ENCODE measurements around the gene CAST.

DNA sequence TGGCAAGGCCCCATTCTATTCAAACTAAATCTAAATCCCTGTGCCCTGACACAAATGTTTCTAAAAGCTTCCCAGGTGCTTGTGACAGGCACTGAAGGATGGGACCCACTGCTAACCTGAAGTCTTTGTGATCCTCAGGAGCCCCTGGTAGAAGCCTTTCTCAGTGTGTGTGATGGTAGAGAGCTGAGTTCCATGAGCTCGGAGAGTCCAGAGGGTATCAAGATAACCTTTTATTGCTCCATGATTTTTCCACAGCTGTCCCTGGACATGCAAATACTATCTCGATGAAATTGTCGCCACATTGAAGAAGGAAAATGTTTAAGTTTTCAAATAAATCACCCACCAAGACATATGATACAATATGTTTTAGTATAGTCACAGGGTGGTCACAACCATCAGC lies 7.7 kb downstream of the CAST start:
- TF ChIP-seq, protein P1, sequence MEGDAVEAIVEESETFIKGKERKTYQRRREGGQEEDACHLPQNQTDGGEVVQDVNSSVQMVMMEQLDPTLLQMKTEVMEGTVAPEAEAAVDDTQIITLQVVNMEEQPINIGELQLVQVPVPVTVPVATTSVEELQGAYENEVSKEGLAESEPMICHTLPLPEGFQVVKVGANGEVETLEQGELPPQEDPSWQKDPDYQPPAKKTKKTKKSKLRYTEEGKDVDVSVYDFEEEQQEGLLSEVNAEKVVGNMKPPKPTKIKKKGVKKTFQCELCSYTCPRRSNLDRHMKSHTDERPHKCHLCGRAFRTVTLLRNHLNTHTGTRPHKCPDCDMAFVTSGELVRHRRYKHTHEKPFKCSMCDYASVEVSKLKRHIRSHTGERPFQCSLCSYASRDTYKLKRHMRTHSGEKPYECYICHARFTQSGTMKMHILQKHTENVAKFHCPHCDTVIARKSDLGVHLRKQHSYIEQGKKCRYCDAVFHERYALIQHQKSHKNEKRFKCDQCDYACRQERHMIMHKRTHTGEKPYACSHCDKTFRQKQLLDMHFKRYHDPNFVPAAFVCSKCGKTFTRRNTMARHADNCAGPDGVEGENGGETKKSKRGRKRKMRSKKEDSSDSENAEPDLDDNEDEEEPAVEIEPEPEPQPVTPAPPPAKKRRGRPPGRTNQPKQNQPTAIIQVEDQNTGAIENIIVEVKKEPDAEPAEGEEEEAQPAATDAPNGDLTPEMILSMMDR (IDR thresholded peaks at IDR 0.05 in 4 of 5, conservative IDR thresholded peaks at IDR 0.05 in 1 of 5), result no peak
- TF ChIP-seq POLR2A (IDR thresholded peaks at IDR 0.05), result no peak

Measured in gastrocnemius medialis (tissue), 4 donors.